ENCODE results near the gene ATP6V0A1.
"Not testable (repeated sequence)": the region's sequence is repeated elsewhere in the genome, so short reads cannot be mapped to it uniquely, and the experiment has no call there.

Gene ATP6V0A1

DNA sequence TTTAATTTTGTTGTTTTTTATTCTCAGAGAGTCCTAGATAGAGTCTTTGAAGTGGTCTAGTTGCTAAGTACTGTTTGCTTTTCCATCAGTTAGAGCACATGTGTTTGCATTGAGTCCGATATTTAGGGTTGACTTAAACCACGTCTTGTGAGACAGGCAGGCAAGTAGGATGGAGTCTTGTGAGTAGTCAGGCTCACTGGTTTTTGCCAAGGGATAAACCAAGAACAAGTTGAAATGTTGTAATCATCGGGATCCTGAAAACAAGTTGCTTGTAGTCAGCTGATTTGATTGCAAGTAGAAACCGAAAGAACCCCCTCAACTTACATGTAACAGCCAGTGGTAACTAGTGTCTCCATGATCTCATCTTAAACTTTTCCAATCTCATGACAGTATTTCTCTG, 17.2 kb downstream of the ATP6V0A1 start:
- ChIA-PET POLR2A (no interaction called here), CTCF (no interaction called here)
- TF ChIP-seq, protein P1, sequence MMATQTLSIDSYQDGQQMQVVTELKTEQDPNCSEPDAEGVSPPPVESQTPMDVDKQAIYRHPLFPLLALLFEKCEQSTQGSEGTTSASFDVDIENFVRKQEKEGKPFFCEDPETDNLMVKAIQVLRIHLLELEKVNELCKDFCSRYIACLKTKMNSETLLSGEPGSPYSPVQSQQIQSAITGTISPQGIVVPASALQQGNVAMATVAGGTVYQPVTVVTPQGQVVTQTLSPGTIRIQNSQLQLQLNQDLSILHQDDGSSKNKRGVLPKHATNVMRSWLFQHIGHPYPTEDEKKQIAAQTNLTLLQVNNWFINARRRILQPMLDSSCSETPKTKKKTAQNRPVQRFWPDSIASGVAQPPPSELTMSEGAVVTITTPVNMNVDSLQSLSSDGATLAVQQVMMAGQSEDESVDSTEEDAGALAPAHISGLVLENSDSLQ (IDR thresholded peaks at IDR 0.05), result no peak
- TF ChIP-seq ZNF384 (IDR thresholded peaks at IDR 0.05), result no peak
- no peak for TF ChIP-seq LEF1 (IDR thresholded peaks at IDR 0.05; ENCODE audit: borderline replicate concordance)
- TF ChIP-seq FOXM1 (IDR thresholded peaks at IDR 0.05; ENCODE audit: borderline replicate concordance), result no peak
- no peak for TF ChIP-seq FOXA1 (IDR thresholded peaks at IDR 0.05)
- TF ChIP-seq FOXK2 (IDR thresholded peaks at IDR 0.05), result no peak
- TF ChIP-seq HDGF (IDR thresholded peaks at IDR 0.05; ENCODE audit: borderline replicate concordance), result no peak
- TF ChIP-seq ARNT (IDR thresholded peaks at IDR 0.05), result no peak
- no peak for TF ChIP-seq ELF4 (IDR thresholded peaks at IDR 0.05)
- no peak for TF ChIP-seq SUZ12 (IDR thresholded peaks at IDR 0.05)
- no peak for TF ChIP-seq L3MBTL2 (conservative IDR thresholded peaks at IDR 0.05)
- no peak for TF ChIP-seq NFRKB (IDR thresholded peaks at IDR 0.05)
- no peak for TF ChIP-seq CTBP1 (IDR thresholded peaks at IDR 0.05; ENCODE audit: borderline replicate concordance)
- TF ChIP-seq SP1 (IDR thresholded peaks at IDR 0.05), result no peak
- DNase-seq (ENCODE audit: extremely low spot score), result no peak

DNA sequence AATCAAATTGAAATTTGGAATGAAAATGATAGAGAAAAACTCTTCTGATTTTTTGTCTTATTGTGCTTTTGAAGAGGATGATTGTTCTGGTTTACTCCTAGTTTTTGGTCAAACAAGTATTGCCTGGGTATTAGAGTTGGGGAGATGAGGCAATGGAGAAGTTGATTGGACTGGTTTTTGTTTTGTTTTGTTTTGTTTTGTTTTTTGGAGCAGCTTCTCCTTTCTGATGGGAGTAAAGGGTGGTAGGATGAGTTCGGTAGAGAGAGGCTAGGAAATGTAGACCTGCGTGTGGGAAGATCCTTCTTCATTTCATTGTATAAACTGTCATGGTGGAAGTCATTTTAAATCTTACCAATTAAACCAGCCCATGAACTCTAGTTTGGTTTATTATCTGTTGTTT, 17.7 kb downstream of the ATP6V0A1 start:
- POLR2A ChIA-PET, result interaction anchor here (1.4 kb wide), 1 partner anchor 30 kb away, joined by 3 read pairs; no protein-coding TSS in a partner anchor
- DNase-seq (ENCODE audit: extremely low spot score), result no peak
- CTCF ChIA-PET, result no interaction called here
- TF ChIP-seq BHLHE40 (IDR thresholded peaks at IDR 0.05; ENCODE audit: borderline replicate concordance) (no peak), LEF1 (IDR thresholded peaks at IDR 0.05; ENCODE audit: borderline replicate concordance) (no peak)

DNA sequence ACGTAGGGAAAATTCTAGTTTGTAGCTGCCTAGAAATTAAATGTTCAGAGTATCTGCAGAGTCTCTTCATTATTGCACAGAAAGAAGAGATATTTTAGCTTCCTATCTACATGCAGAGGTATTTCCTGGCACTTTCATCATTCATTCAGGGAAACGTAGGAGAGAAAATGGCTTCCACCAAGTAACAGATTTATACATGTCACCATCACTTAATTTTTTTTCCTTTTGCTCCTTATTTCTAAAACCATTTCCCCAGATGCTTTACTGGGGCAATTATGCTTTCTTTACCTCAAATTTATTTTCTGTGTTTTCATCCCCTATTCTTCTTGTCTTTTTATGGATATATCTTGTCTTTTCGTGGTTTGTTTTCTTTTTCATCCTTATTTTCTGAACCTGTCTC, 18.5 kb downstream of the ATP6V0A1 start:
- DNase-seq (ENCODE audit: extremely low spot score), result no peak
- CTCF ChIA-PET, result no interaction called here
- TF ChIP-seq ZNF384 (IDR thresholded peaks at IDR 0.05), result no peak
- TF ChIP-seq HDGF (IDR thresholded peaks at IDR 0.05; ENCODE audit: borderline replicate concordance), result no peak
- no peak for TF ChIP-seq SP1 (IDR thresholded peaks at IDR 0.05)
- TF ChIP-seq SUZ12 (IDR thresholded peaks at IDR 0.05), result no peak
- no peak for TF ChIP-seq ELF4 (IDR thresholded peaks at IDR 0.05)
- no peak for TF ChIP-seq FOXK2 (IDR thresholded peaks at IDR 0.05)
- TF ChIP-seq FOXM1 (IDR thresholded peaks at IDR 0.05; ENCODE audit: borderline replicate concordance), result no peak
- no peak for TF ChIP-seq FOXA1 (IDR thresholded peaks at IDR 0.05)
- TF ChIP-seq ARNT (IDR thresholded peaks at IDR 0.05), result no peak
- TF ChIP-seq TARDBP (IDR thresholded peaks at IDR 0.05), result no peak
- TF ChIP-seq LEF1 (IDR thresholded peaks at IDR 0.05; ENCODE audit: borderline replicate concordance), result no peak
- no peak for TF ChIP-seq NFRKB (IDR thresholded peaks at IDR 0.05)
- no peak for TF ChIP-seq CTBP1 (IDR thresholded peaks at IDR 0.05; ENCODE audit: borderline replicate concordance)
- POLR2A ChIA-PET, result interaction anchor here (1.4 kb wide), 1 partner anchor 29 kb away, joined by 3 read pairs; no protein-coding TSS in a partner anchor

DNA sequence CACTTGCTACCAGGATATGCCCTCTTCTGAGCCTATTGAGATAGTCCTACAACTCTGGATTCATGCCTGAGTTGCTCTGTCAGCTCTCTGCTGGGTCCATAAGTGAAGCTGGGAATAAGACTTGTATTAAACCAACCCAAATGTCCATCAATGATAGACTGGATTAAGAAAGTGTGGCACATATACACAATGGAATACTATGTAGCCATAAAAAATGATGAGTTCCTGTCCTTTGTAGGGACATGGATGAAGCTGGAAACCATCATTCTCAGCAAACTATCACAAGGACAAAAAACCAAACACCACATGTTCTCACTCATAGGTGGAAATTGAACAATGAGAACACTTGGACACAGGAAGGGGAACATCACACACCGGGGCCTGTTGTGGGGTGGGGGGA, 19.1 kb downstream of the ATP6V0A1 start:
- POLR2A ChIA-PET; DNase-seq (ENCODE audit: extremely low spot score); CTCF ChIA-PET: not testable (repeated sequence)

DNA sequence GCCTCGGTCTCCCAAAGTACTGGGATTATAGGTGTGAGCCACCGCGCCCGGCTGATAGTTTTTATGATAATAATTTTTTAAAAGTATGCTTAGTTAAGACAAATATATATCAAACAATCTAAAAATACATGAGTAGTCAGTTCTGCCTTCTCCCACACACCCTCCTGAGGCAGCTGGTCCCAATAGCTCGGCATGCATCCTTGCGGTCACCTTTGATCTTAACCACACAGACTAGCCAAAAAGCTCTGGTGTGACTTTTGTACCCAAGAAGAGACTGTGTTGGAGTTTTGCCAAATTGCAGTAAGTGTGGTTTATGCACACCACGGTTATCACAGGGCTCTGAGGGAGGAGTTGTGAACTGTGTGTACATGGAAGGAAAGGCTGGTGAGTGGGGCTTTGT, 25.6 kb downstream of the ATP6V0A1 start:
- POLR2A ChIA-PET, result no interaction called here
- CTCF ChIA-PET, result no interaction called here
- DNase-seq (ENCODE audit: extremely low spot score), result no peak
- TF ChIP-seq SP1 (IDR thresholded peaks at IDR 0.05) (no peak), ARNT (IDR thresholded peaks at IDR 0.05) (no peak)

DNA sequence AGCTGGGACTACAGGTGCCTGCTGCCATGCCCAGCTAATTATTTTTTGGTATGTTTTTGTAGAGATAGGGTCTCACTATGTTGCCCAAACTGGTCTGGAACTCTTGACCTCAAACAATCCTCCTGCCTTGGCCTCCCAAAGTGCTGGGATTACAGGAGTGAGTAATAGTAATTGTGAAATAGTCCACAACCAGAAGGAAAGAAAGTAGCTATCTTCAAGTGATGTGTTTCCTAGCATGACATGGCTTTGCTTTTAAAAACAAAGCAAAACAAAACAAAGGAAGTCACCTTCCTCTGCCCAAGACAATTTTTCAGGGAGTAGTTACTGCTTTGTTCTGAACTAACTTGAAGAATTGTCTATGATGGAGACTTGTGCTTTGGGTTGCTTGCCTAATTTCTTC, 27.0 kb downstream of the ATP6V0A1 start:
- POLR2A ChIA-PET, result interaction anchor here (0.6 kb wide), 1 partner anchor 50 kb away, joined by 3 read pairs; the partner anchor contains the start of gene NAGLU
- TF ChIP-seq NFRKB (IDR thresholded peaks at IDR 0.05), result no peak
- no peak for TF ChIP-seq TARDBP (IDR thresholded peaks at IDR 0.05)
- CTCF ChIA-PET, result no interaction called here
- DNase-seq (ENCODE audit: extremely low spot score), result no peak

DNA sequence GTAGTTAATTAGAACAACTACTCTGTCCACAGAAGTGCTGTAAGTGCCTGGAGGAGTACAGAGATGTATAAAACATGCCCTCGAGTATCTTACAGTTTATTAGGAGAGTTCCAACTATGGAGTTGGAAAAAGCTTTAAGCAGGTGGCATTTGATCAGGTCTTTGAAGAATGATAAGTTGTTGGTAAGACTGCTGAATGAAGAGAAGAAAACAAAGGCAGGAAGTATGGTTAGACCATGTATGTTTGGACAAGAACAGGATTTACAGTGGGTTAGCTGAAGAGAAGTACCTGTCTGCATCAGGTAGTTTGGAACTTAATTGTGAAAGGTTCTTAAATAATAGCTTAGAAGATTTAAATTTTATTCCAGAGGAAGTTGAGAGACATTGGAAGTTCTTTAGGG, 29.4 kb downstream of the ATP6V0A1 start:
- TF ChIP-seq CTBP1 (IDR thresholded peaks at IDR 0.05; ENCODE audit: borderline replicate concordance), result no peak
- TF ChIP-seq SUZ12 (IDR thresholded peaks at IDR 0.05), result no peak
- TF ChIP-seq HDGF (IDR thresholded peaks at IDR 0.05; ENCODE audit: borderline replicate concordance), result no peak
- TF ChIP-seq ARNT (IDR thresholded peaks at IDR 0.05), result no peak
- no peak for TF ChIP-seq BHLHE40 (IDR thresholded peaks at IDR 0.05; ENCODE audit: borderline replicate concordance)
- no peak for TF ChIP-seq NFRKB (IDR thresholded peaks at IDR 0.05)
- TF ChIP-seq, protein P1 (IDR thresholded peaks at IDR 0.05), result no peak
- no peak for TF ChIP-seq ZNF384 (IDR thresholded peaks at IDR 0.05)
- TF ChIP-seq FOXA1 (IDR thresholded peaks at IDR 0.05), result no peak
- no peak for TF ChIP-seq ELF4 (IDR thresholded peaks at IDR 0.05)
- TF ChIP-seq FOXM1 (IDR thresholded peaks at IDR 0.05; ENCODE audit: borderline replicate concordance), result no peak
- no peak for TF ChIP-seq FOXK2 (IDR thresholded peaks at IDR 0.05)
- TF ChIP-seq SP1 (IDR thresholded peaks at IDR 0.05), result no peak
- no peak for TF ChIP-seq L3MBTL2 (conservative IDR thresholded peaks at IDR 0.05)
- POLR2A ChIA-PET, result no interaction called here
- CTCF ChIA-PET, result no interaction called here
- DNase-seq (ENCODE audit: extremely low spot score), result no peak

DNA sequence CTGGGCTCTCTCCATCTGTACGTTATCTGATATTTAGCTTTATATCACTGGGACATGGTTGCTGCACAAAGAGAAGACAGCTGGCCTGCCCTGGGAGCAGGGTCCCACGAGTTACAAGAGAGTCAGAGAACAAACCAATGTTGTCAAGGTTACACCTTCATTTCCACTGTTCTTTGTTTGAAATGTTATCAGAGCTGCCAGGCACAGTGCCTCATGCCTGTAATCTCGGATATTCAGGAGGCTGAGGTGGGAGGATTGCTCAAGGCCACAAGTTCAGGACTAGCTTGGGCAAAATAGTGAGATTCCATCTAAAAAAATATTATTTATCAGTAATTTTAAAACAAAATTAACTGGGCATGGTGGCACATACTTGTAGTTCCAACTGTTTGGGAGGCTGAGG, 34.6 kb downstream of the ATP6V0A1 start:
- no peak for DNase-seq (ENCODE audit: extremely low spot score)
- TF ChIP-seq FOXK2 (IDR thresholded peaks at IDR 0.05) (no peak), FOXA1 (IDR thresholded peaks at IDR 0.05) (no peak), HDGF (IDR thresholded peaks at IDR 0.05; ENCODE audit: borderline replicate concordance) (no peak), ARNT (IDR thresholded peaks at IDR 0.05) (no peak)
- CTCF ChIA-PET, result interaction anchor here (0.8 kb wide), 1 partner anchor 24 kb away, joined by 5 read pairs; no protein-coding TSS in a partner anchor
- POLR2A ChIA-PET, result no interaction called here

Data from HEK293T (cell line).